Fibroblast of lung (primary cell): ENCODE results near the gene OR1S1. TPM values are rescaled to one million over a fixed set of nuclear protein-coding genes. Genes with fewer than 3 reads are reported as not detected.

Experiments used
- DNase-seq, 2 donors: peaks; one replicate each; pipeline versions ENCODE4 v3.0.0 to v3.0.0-alpha.2; 2010; ENCODE audit warnings: low read depth in 2 of 2
- H2AFZ ChIP-seq: 2 replicates; pipeline ENCODE4 v1.5.1; 2012; ENCODE audit warnings: low read length, control low read depth, inconsistent platforms
- H3K27ac ChIP-seq: 2 replicates; pipeline ENCODE4 v1.5.1; 2011; ENCODE audit warnings: low read length, control low read depth; ENCODE audit not compliant: insufficient read depth
- H3K27me3 ChIP-seq: 2 replicates; pipeline ENCODE4 v1.5.1; 2011; ENCODE audit warnings: mild to moderate bottlenecking, low read length; ENCODE audit not compliant: control insufficient read depth, insufficient read depth
- H3K36me3 ChIP-seq: 2 replicates; pipeline ENCODE4 v1.5.1; 2011; ENCODE audit warnings: low read length; ENCODE audit not compliant: control insufficient read depth, insufficient read depth
- H3K4me1 ChIP-seq: 2 replicates; pipeline ENCODE4 v1.5.1; 2011; ENCODE audit warnings: low read length; ENCODE audit not compliant: control insufficient read depth, insufficient read depth; ENCODE audit errors: extremely low read depth
- H3K4me2 ChIP-seq: 2 replicates; pipeline ENCODE4 v1.5.1; 2011; ENCODE audit warnings: low read length, control low read depth; ENCODE audit not compliant: insufficient read depth; ENCODE audit errors: extremely low read depth
- H3K4me3 ChIP-seq, 4 experiments: fragments of 200-600 bp in 1 of 4; sonication (generic) in 1 of 4; replicated peaks in 1 of 4; 2 replicates each; pipeline ENCODE4 v1.5.1; 2011 to 2016; ENCODE audit warnings: low read length in 4 of 4, low read depth in 3 of 4, mild to moderate bottlenecking in 3 of 4, control low read depth in 2 of 4, inconsistent platforms in 1 of 4, mixed read lengths in 1 of 4; ENCODE audit not compliant: insufficient read depth in 1 of 4; ENCODE audit errors: control extremely low read depth in 1 of 4
- H3K79me2 ChIP-seq: 2 replicates; pipeline ENCODE4 v1.5.1; 2012; ENCODE audit warnings: mild to moderate bottlenecking, low read length, inconsistent platforms; ENCODE audit not compliant: control insufficient read depth, insufficient read depth
- H3K9ac ChIP-seq: 2 replicates; pipeline ENCODE4 v1.5.1; 2011; ENCODE audit warnings: mild to moderate bottlenecking, low read length, control low read depth; ENCODE audit not compliant: insufficient read depth
- H3K9me3 ChIP-seq: 2 replicates; pipeline ENCODE4 v1.5.1; 2012; ENCODE audit warnings: low read depth, low read length; ENCODE audit not compliant: control insufficient read depth, insufficient read depth
- H4K20me1 ChIP-seq: 2 replicates; pipeline ENCODE4 v1.5.1; 2011; ENCODE audit warnings: low read length; ENCODE audit not compliant: control insufficient read depth, insufficient read depth; ENCODE audit errors: extremely low read depth
- EZH2 ChIP-seq: IDR thresholded peaks from 2 replicates; pipeline ENCODE4 v1.5.1; 2012; ENCODE audit warnings: low read length, control low read depth, mild to moderate bottlenecking; ENCODE audit errors: missing control alignments
- polyA plus RNA-seq, 2 donors: library from polyadenylated mRNA; depleted of rRNA in 1 of 2; stranded (reverse) in 1 of 2; unstranded in 1 of 2; fragments of >200 nt; gene quantifications; 2 replicates each; pipeline ENCODE4 v1.2.1, GENCODE V29; 2011 to 2012; ENCODE audit warnings: missing spikeins in 1 of 2
- total RNA-seq: library from RNA; depleted of rRNA; stranded (reverse); fragments of >200 nt; gene quantifications from 2 replicates; pipeline ENCODE4 v1.2.1, GENCODE V29; 2014
- TF ChIP-seq, protein P1 (sequence below), 2 donors: IDR thresholded peaks in 1 of 2; conservative IDR thresholded peaks in 1 of 2; 1 replicate in 1 of 2; 2 replicates in 1 of 2; pipeline ENCODE4 v1.5.1; 2011 to 2012; ENCODE audit warnings: low read length in 2 of 2, control low read depth in 1 of 2, inconsistent platforms in 1 of 2, low read depth in 1 of 2, mild to moderate bottlenecking in 1 of 2

Gene OR1S1
- total and polyA plus RNA-seq, 2 donors (not counting 1 experiment from before 2014, with no cell fraction given) = not detected

DNA sequence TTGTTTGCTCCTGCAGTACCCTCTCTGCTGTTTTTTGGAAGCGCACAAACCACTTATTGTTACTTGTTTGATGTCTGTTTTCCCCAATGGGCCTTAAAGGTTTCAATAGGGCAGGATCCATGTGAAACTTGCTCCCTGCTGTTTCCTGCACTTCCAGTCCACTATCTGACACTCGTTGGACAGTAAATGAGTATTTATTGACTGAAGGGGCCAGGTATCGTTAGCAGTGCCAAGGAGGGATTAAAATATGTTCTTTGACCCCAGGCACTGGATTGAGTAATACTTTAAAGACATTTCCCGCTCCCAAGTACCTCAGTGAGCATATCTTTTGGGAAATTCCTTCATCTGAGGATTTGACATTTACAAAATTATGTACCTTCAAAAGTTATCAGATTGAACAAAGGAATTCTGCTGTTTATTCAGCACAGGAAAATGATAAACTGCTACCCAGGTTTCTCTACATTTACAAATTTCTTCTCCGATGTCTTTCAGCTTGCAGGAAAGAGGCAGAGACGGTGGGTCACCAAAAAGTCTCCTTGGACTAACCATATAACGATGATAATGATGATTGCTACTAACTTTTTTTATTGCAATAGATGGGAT lies 46.9 kb upstream of the OR1S1 start:
- H3K4me2 ChIP-seq = no peak overlapping the region
- no peaks in the 10 kb centered on the region for H3K9me3 ChIP-seq
- TF ChIP-seq, protein P1, sequence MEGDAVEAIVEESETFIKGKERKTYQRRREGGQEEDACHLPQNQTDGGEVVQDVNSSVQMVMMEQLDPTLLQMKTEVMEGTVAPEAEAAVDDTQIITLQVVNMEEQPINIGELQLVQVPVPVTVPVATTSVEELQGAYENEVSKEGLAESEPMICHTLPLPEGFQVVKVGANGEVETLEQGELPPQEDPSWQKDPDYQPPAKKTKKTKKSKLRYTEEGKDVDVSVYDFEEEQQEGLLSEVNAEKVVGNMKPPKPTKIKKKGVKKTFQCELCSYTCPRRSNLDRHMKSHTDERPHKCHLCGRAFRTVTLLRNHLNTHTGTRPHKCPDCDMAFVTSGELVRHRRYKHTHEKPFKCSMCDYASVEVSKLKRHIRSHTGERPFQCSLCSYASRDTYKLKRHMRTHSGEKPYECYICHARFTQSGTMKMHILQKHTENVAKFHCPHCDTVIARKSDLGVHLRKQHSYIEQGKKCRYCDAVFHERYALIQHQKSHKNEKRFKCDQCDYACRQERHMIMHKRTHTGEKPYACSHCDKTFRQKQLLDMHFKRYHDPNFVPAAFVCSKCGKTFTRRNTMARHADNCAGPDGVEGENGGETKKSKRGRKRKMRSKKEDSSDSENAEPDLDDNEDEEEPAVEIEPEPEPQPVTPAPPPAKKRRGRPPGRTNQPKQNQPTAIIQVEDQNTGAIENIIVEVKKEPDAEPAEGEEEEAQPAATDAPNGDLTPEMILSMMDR (conservative IDR thresholded peaks at IDR 0.05 in 1 of 2, IDR thresholded peaks at IDR 0.05 in 1 of 2; ENCODE audit: low read depth in 1 of 2, low read length in 2 of 2) = no peak
- TF ChIP-seq EZH2 = no peak
- H3K4me3 ChIP-seq = no peak overlapping the region
- no peak overlapping the region for H2AFZ ChIP-seq
- DNase-seq = no peak
- no peaks in the 10 kb centered on the region for H3K36me3 ChIP-seq
- no peaks in the 10 kb centered on the region for H3K79me2 ChIP-seq
- H4K20me1 ChIP-seq = no peaks in the 10 kb centered on the region
- no peaks in the 10 kb centered on the region for H3K4me1 ChIP-seq
- H3K9ac ChIP-seq = no peak overlapping the region
- H3K27me3 ChIP-seq = no peaks in the 10 kb centered on the region
- H3K27ac ChIP-seq = no peak overlapping the region

- Histone ChIP-seq H2AFZ (no peak overlapping the region), H3K4me1 (no peaks in the 10 kb centered on the region), H4K20me1 (no peaks in the 10 kb centered on the region), H3K36me3 (no peaks in the 10 kb centered on the region), H3K4me2 (no peak overlapping the region), H3K27ac (no peak overlapping the region), H3K9ac (no peak overlapping the region), H3K27me3 (no peaks in the 10 kb centered on the region), H3K79me2 (no peaks in the 10 kb centered on the region), H3K4me3 (no peak overlapping the region), H3K9me3 (no peaks in the 10 kb centered on the region)
- TF ChIP-seq EZH2 = no peak
- DNase-seq = no peak
These were observed 35.0 kb upstream of the OR1S1 start for GRCh38 chr11:58177409-58178054.

GRCh38 chr11:58178444-58178843 lies 34.1 kb upstream of the OR1S1 start:
- H3K9me3 ChIP-seq = no peaks in the 10 kb centered on the region
- no peak overlapping the region for H2AFZ ChIP-seq
- H3K79me2 ChIP-seq = no peaks in the 10 kb centered on the region
- H3K4me2 ChIP-seq = no peak overlapping the region
- no peak overlapping the region for H3K4me3 ChIP-seq
- no peaks in the 10 kb centered on the region for H3K36me3 ChIP-seq
- no peaks in the 10 kb centered on the region for H3K27me3 ChIP-seq
- no peak for TF ChIP-seq EZH2
- TF ChIP-seq, protein P1 (conservative IDR thresholded peaks at IDR 0.05 in 1 of 2, IDR thresholded peaks at IDR 0.05 in 1 of 2; ENCODE audit: low read depth in 1 of 2, low read length in 2 of 2) = no peak
- H3K27ac ChIP-seq = no peak overlapping the region
- no peaks in the 10 kb centered on the region for H3K4me1 ChIP-seq
- H3K9ac ChIP-seq = no peak overlapping the region
- DNase-seq = no peak
- H4K20me1 ChIP-seq = no peaks in the 10 kb centered on the region
